ENCODE data around the gene PTH2R.
A peak's percentile ranks its signal among the peaks of the same experiment; 100 is the strongest.

DNA sequence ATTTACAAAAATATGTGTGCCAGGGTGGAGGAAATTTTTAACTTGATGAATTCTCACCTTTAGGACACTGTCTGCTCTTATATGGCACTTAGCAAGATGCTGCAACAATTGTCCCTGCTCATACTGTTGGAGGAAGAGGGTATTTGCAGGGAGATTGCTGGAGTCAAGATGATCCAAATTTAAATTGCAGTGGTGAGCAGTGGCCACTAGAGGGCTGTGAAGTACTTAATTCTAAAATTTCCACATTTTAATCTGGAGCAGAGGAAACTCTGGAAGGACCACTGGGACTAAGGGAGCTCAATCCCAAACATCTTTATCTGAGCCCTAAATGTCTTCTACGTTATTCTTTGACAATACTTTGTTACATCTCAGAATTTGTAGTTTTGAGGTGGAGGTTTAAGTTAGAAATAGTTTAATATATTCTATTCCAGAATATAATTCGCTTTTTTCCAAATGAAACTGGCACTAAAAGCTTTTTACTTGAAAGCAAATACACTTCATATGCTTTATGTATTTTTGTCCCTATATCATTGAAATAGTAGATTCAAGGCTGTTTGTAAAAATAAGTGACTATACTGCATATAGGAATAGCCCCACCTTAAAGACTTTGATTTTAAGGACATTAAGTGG is 33.0 kb upstream of the PTH2R start:
- no peak for TF ChIP-seq YY1 (IDR thresholded peaks at IDR 0.05; ENCODE audit: low read depth)
- TF ChIP-seq, protein P1, sequence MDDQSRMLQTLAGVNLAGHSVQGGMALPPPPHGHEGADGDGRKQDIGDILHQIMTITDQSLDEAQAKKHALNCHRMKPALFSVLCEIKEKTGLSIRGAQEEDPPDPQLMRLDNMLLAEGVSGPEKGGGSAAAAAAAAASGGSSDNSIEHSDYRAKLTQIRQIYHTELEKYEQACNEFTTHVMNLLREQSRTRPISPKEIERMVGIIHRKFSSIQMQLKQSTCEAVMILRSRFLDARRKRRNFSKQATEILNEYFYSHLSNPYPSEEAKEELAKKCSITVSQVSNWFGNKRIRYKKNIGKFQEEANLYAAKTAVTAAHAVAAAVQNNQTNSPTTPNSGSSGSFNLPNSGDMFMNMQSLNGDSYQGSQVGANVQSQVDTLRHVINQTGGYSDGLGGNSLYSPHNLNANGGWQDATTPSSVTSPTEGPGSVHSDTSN (IDR thresholded peaks at IDR 0.05): no peak
- TF ChIP-seq SIN3A (IDR thresholded peaks at IDR 0.05; ENCODE audit: borderline replicate concordance, low read depth, low read length): no peak
- TF ChIP-seq EP300 (IDR thresholded peaks at IDR 0.05; ENCODE audit: borderline replicate concordance in 1 of 2, low read depth in 1 of 2, low read length in 1 of 2): no peak
- TF ChIP-seq, protein P2, sequence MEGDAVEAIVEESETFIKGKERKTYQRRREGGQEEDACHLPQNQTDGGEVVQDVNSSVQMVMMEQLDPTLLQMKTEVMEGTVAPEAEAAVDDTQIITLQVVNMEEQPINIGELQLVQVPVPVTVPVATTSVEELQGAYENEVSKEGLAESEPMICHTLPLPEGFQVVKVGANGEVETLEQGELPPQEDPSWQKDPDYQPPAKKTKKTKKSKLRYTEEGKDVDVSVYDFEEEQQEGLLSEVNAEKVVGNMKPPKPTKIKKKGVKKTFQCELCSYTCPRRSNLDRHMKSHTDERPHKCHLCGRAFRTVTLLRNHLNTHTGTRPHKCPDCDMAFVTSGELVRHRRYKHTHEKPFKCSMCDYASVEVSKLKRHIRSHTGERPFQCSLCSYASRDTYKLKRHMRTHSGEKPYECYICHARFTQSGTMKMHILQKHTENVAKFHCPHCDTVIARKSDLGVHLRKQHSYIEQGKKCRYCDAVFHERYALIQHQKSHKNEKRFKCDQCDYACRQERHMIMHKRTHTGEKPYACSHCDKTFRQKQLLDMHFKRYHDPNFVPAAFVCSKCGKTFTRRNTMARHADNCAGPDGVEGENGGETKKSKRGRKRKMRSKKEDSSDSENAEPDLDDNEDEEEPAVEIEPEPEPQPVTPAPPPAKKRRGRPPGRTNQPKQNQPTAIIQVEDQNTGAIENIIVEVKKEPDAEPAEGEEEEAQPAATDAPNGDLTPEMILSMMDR (IDR thresholded peaks at IDR 0.05): peak; percentile 93
- TF ChIP-seq, protein P3, sequence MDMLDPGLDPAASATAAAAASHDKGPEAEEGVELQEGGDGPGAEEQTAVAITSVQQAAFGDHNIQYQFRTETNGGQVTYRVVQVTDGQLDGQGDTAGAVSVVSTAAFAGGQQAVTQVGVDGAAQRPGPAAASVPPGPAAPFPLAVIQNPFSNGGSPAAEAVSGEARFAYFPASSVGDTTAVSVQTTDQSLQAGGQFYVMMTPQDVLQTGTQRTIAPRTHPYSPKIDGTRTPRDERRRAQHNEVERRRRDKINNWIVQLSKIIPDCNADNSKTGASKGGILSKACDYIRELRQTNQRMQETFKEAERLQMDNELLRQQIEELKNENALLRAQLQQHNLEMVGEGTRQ (IDR thresholded peaks at IDR 0.05; ENCODE audit: borderline replicate concordance, low read depth, low read length): no peak
